Ishikawa (cell line): Measurements from ENCODE around the gene DHCR7.

Experiments
- CEBPB ChIP-seq: IDR thresholded peaks from 2 replicates; pipeline ENCODE4 v1.6.1; 2012
- CREB1 ChIP-seq: IDR thresholded peaks from 2 replicates; pipeline ENCODE4 v1.6.1; 2012; ENCODE audit warnings: low read depth
- EGR1 ChIP-seq: IDR thresholded peaks from 2 replicates; pipeline ENCODE4 v1.6.1; 2012
- EP300 ChIP-seq: IDR thresholded peaks from 2 replicates; pipeline ENCODE4 v1.6.1; 2012; ENCODE audit warnings: borderline replicate concordance
- FOXM1 ChIP-seq: IDR thresholded peaks from 2 replicates; pipeline ENCODE4 v1.6.1; 2012; ENCODE audit warnings: low read depth, borderline replicate concordance
- MAX ChIP-seq: IDR thresholded peaks from 2 replicates; pipeline ENCODE4 v1.6.1; 2012
- NFIC ChIP-seq: IDR thresholded peaks from 2 replicates; pipeline ENCODE4 v1.6.1; 2012
- RAD21 ChIP-seq: IDR thresholded peaks from 2 replicates; pipeline ENCODE4 v1.6.1; 2012; ENCODE audit warnings: low read depth
- REST ChIP-seq: IDR thresholded peaks from 2 replicates; pipeline ENCODE4 v1.6.1; 2012; ENCODE audit warnings: low read depth, mild to moderate bottlenecking
- TAF1 ChIP-seq: IDR thresholded peaks from 2 replicates; pipeline ENCODE4 v1.6.1; 2012; ENCODE audit warnings: low read depth, mild to moderate bottlenecking
- TCF12 ChIP-seq: IDR thresholded peaks from 2 replicates; pipeline ENCODE4 v1.6.1; 2012; ENCODE audit warnings: low read depth
- TEAD4 ChIP-seq: IDR thresholded peaks from 2 replicates; pipeline ENCODE4 v1.6.1; 2012
- YY1 ChIP-seq: IDR thresholded peaks from 2 replicates; pipeline ENCODE4 v1.6.1; 2012; ENCODE audit warnings: low read depth
- ZBTB7A ChIP-seq: IDR thresholded peaks from 2 replicates; pipeline ENCODE4 v1.6.1; 2012; ENCODE audit warnings: low read depth
- TF ChIP-seq, protein P1 (sequence below): IDR thresholded peaks from 2 replicates; pipeline ENCODE4 v1.6.1; 2012

Gene DHCR7

DNA sequence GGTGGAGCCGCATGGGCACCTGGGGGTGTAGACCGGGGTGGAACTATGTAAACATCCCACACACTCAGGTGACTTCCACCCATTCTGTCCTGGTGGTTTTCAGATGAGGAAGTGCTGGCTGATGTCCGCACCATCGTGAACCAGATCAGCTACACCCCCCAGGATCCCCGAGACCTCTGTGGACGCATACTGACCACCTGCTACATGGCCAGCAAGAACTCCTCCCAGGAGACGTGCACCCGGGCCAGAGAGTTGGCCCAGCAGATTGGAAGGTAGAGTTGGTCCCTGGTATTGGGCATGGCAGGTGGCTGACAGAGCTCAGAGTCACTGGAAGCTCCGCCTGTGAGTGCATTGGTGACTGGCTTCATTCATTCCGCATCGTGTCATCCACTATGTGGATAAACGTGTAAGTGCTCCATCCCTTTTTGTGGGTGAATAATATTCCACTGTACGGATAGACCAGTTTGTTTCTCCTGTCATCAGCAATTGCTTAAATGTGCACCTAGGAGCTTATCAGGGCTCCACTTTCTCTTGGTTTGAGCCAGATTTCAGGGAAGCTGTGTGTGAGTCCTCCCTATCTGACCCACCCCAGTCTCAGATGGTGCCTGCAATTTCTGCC, 34.7 kb upstream of the DHCR7 start:
- TF ChIP-seq TAF1, result no peak
- no peak for TF ChIP-seq EP300
- no peak for TF ChIP-seq YY1
- TF ChIP-seq FOXM1, result no peak
- TF ChIP-seq CREB1, result no peak
- no peak for TF ChIP-seq CEBPB
- TF ChIP-seq TEAD4, result no peak
- TF ChIP-seq ZBTB7A, result no peak
- TF ChIP-seq, protein P1, sequence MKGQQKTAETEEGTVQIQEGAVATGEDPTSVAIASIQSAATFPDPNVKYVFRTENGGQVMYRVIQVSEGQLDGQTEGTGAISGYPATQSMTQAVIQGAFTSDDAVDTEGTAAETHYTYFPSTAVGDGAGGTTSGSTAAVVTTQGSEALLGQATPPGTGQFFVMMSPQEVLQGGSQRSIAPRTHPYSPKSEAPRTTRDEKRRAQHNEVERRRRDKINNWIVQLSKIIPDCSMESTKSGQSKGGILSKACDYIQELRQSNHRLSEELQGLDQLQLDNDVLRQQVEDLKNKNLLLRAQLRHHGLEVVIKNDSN, result no peak
- TF ChIP-seq NFIC, result no peak
- no peak for TF ChIP-seq EGR1
- TF ChIP-seq TCF12, result no peak
- no peak for TF ChIP-seq MAX
- TF ChIP-seq RAD21, result no peak

- no peak for TF ChIP-seq ZBTB7A
- no peak for TF ChIP-seq REST
- TF ChIP-seq TCF12, result no peak
- no peak for TF ChIP-seq MAX
- TF ChIP-seq TEAD4, result no peak
- no peak for TF ChIP-seq CREB1
- no peak for TF ChIP-seq YY1
- TF ChIP-seq EGR1, result no peak
- no peak for TF ChIP-seq EP300
- TF ChIP-seq FOXM1, result no peak
These were observed 34.0 kb upstream of the DHCR7 start for GRCh38 chr11:71482216-71482615.

GRCh38 chr11:71481101-71481960, 33.1 kb upstream of the DHCR7 start:
- no peak for TF ChIP-seq MAX
- TF ChIP-seq REST, result no peak
- no peak for TF ChIP-seq EGR1
- no peak for TF ChIP-seq TAF1
- TF ChIP-seq ZBTB7A, result no peak
- no peak for TF ChIP-seq NFIC
- no peak for TF ChIP-seq CEBPB
- no peak for TF ChIP-seq EP300
- no peak for TF ChIP-seq FOXM1
- no peak for TF ChIP-seq RAD21
- no peak for TF ChIP-seq TEAD4
- TF ChIP-seq TCF12, result no peak
- TF ChIP-seq YY1, result no peak
- TF ChIP-seq, protein P1, result no peak
- TF ChIP-seq CREB1, result no peak

DNA sequence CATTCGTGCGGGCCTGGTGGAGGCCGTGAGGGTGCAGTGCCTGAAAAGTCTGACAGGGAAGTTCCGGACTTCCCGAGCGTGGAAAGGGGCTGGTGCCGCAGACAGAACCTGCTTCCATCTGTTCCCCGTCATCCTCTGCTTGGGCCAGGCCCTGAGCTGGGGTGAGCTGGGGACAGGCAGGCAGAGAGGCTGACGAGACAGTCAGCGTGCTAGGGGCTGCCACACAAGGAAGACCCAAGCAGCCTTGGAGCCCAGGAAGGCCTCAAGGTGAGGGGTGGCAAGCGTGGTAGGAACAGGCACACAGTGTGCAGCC, 30.3 kb upstream of the DHCR7 start:
- TF ChIP-seq TEAD4 (no peak), EGR1 (no peak), FOXM1 (no peak), REST (no peak), CREB1 (no peak), CEBPB (no peak), TAF1 (no peak), RAD21 (no peak), ZBTB7A (no peak)
